Measurements from ENCODE around the gene CNOT2. TPM values are rescaled to one million over a fixed set of nuclear protein-coding genes. Genes with fewer than 3 reads are reported as not detected.

Gene CNOT2
- total and polyA plus RNA-seq, 2 donors (not counting 3 experiments of a cell fraction or from before 2014, with no cell fraction given), result 52.2 to 79.7 TPM

- Histone ChIP-seq H3K27me3 (ENCODE audit: control insufficient read depth in 2 of 2, insufficient read depth in 2 of 2, low read length in 2 of 2) (no peaks in the 10 kb centered on the region), H3K79me2 (ENCODE audit: control insufficient read depth, insufficient read depth, low read length) (no peaks in the 10 kb centered on the region), H4K20me1 (replicated peaks; ENCODE audit: control insufficient read depth, extremely low read depth, insufficient read depth, low read length) (no peaks in the 10 kb centered on the region), H3K4me2 (ENCODE audit: insufficient read depth, low read length) (no peak overlapping the region), H3K36me3 (ENCODE audit: control insufficient read depth in 2 of 2, extremely low read depth in 1 of 2, insufficient read depth in 2 of 2, low read length in 2 of 2) (no peaks in the 10 kb centered on the region), H2AFZ (ENCODE audit: low read depth, low read length) (no peak overlapping the region), H3K9ac (replicated peaks; ENCODE audit: extremely low read depth, insufficient read depth, low read length) (no peak overlapping the region), H3K9me3 (replicated peaks; ENCODE audit: control insufficient read depth, insufficient read depth, low read length) (no peaks in the 10 kb centered on the region), H3K27ac (ENCODE audit: insufficient read depth, low read depth, low read length) (no peak overlapping the region), H3K4me3 (replicated peaks in 1 of 3; ENCODE audit: insufficient read depth in 1 of 3, low read depth in 1 of 3, low read length in 3 of 3) (no peak overlapping the region), H3K9me1 (replicated peaks; ENCODE audit: control insufficient read depth, extremely low read depth, insufficient read depth, low read length) (no peaks in the 10 kb centered on the region), H3K4me1 (ENCODE audit: control insufficient read depth, extremely low read depth, insufficient read depth, low read length) (no peaks in the 10 kb centered on the region)
- ChIA-PET POLR2A (no interaction called here), CTCF (interaction anchor here (0.6 to 1.2 kb wide), 3 partner anchors 14 to 472 kb away, joined by 3 to 4 read pairs (median 3); partner anchors contain the start of gene KCNMB4)
- dilution Hi-C loops (cut with MboI; ENCODE audit: extremely low pct_ligation_motif_present, low sequenced_read_pairs), result no loop called here
- DNase-seq (ENCODE audit: low read depth, low spot score), result no peak
- BruUV-seq (replicated peaks), result no TSS peak
- no peak for FAIRE-seq
- TF ChIP-seq FOS (IDR thresholded peaks at IDR 0.05; ENCODE audit: borderline replicate concordance, insufficient read depth, low read length) (no peak), EZH2 (IDR thresholded peaks at IDR 0.05; ENCODE audit: borderline replicate concordance, low read depth, low read length, severe bottlenecking) (no peak), JUN (IDR thresholded peaks at IDR 0.05; ENCODE audit: borderline replicate concordance, insufficient read depth, insufficient read length, low read depth) (no peak), MYC (IDR thresholded peaks at IDR 0.05; ENCODE audit: low read depth, low read length) (no peak), GATA2 (IDR thresholded peaks at IDR 0.05; ENCODE audit: insufficient read depth, insufficient read length, low read depth, low read length) (no peak), POLR2AphosphoS5 (IDR thresholded peaks at IDR 0.05; ENCODE audit: insufficient read depth, low read depth, low read length) (no peak), POLR2A (IDR thresholded peaks at IDR 0.05; ENCODE audit: low read depth, low read length) (no peak)
- TF ChIP-seq, protein P1, sequence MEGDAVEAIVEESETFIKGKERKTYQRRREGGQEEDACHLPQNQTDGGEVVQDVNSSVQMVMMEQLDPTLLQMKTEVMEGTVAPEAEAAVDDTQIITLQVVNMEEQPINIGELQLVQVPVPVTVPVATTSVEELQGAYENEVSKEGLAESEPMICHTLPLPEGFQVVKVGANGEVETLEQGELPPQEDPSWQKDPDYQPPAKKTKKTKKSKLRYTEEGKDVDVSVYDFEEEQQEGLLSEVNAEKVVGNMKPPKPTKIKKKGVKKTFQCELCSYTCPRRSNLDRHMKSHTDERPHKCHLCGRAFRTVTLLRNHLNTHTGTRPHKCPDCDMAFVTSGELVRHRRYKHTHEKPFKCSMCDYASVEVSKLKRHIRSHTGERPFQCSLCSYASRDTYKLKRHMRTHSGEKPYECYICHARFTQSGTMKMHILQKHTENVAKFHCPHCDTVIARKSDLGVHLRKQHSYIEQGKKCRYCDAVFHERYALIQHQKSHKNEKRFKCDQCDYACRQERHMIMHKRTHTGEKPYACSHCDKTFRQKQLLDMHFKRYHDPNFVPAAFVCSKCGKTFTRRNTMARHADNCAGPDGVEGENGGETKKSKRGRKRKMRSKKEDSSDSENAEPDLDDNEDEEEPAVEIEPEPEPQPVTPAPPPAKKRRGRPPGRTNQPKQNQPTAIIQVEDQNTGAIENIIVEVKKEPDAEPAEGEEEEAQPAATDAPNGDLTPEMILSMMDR (IDR thresholded peaks at IDR 0.05; ENCODE audit: extremely low read depth in 1 of 2, insufficient read depth in 1 of 2, low read depth in 1 of 2, low read length in 2 of 2), result no peak
- TF ChIP-seq, protein P2, sequence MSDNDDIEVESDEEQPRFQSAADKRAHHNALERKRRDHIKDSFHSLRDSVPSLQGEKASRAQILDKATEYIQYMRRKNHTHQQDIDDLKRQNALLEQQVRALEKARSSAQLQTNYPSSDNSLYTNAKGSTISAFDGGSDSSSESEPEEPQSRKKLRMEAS (IDR thresholded peaks at IDR 0.05; ENCODE audit: insufficient read depth, insufficient read length), result no peak
- intact Hi-C loops (cut with micrococcal nuclease), result no loop called here
Observed at GRCh38 chr12:70379846-70380245, 136.6 kb downstream of the CNOT2 start.

All from endothelial cell of umbilical vein (primary cell).